COR-L47 (cell line): ENCODE data around the gene CHI3L1.

Experiments used
- DNase-seq: peaks from one replicate; lab custom pipeline; 2025; lab: John Stamatoyannopoulos, UW

The CHI3L1 gene

DNA sequence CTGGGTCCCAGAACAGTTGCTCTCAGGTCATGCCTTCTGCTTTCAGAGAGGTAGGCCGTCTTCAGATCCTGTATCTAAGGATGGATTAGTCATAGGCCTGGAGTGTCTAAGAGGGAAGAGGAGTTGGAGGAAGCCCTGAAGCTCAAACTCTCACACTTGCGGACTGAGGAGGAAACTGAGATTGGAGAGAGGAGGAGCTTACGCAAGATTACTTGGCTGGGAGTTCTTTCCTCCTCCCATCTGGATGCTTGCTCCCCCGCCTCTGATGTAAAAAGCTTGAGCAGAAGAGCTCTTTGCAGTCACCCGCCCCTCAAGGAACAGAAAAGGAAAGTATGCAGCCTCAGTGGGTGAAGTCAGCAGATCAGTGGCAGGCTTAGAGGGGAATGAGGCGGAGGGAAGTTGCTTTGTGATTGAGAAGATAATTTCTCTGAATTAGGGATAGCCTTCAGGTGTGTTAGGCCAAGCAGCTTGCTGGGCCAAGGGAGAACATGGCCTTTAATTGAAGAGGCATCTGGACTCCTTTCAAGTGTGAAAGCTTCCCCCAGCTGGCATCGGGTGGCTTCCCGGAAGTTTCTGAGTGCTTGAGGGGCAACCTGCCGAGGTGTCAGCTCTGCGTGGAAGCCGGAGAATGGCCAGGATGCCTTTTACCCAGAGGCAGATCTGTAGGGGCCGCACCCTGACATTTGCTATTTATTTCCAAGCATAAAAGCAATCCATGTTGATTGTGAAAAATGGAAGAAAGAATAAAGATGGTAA lies 52.4 kb downstream of the CHI3L1 start:
- DNase-seq: no peak

DNA sequence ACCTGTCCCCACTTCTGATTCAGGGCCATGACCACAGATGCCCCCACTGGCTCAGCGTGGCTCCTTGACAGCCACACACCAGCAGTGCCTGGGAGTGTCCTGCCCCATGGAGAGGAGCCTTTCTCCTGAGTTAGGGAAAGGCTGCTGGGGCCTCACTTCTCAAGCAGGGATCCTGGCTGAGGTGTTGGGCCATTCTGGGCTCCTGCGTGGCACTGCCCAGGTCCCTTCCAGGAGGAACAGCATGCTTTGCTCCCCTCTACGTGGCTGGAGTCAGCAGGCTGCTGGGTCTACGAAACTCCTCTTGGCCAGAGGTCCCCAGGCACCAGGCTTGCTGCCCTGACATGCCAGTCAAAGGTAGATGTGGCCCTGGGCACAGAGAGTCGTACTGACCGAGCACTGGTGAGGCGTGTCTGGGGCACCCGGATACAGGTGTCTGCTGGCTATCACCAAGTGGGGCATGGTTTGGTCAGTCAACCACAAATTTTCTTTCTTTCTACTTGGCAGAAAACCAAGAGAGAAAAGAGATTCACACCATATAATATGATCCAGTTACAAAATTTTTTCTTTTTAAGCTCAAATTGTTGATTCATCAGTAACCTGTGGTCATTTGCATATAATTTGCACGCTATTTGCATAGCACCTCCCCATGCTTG lies 54.8 kb downstream of the CHI3L1 start:
- no peak for DNase-seq

DNA sequence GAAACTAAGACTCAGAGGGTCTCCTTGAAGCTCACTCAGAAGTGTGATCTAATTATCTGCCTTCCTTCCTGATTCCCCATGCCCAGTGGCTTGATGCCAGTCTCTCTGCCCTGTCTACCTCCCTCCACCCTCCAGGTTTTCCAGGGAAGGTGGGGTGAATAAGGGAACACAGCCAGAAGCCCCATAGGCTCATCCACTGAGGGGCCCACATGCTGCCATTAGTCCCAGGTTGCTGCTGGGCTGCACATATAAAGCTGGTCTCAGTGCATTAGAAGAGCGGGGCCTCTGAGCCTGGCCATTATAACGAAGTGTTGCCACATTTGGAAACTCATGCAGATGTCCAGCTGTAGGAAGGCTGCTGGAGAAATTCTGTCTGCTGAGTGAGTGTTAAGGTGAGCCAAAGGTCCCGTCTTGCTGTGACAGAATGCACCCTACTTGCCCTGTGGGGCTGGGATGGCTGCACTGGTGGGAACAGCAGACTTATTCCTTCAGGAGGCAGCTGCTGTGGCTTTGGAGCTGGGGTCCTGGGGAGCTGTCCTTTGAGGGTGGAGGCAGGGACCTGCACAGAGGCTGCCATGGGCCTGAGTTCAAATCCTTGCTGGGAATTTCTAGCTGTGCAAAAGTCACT lies 56.0 kb downstream of the CHI3L1 start:
- no peak for DNase-seq

GRCh38 chr1:203129501-203130231 lies 56.8 kb downstream of the CHI3L1 start:
- peak; percentile 66 for DNase-seq
